Colonic mucosa (tissue), 4 donors: ENCODE measurements around the gene CSDE1. TPM values are rescaled to one million over a fixed set of nuclear protein-coding genes. Genes with fewer than 3 reads are reported as not detected.

Experiments used
- DNase-seq: peaks from one replicate; pipeline ENCODE4 v3.0.0-alpha.2; 2020
- H3K27ac ChIP-seq: fragments of 200-600 bp; one replicate; pipeline ENCODE4 v1.8.0; 2021
- H3K27me3 ChIP-seq: fragments of 200-600 bp; one replicate; pipeline ENCODE4 v1.8.0; 2021
- H3K36me3 ChIP-seq: fragments of 200-600 bp; one replicate; pipeline ENCODE4 v1.8.0; 2021
- H3K4me1 ChIP-seq: fragments of 200-600 bp; one replicate; pipeline ENCODE4 v1.8.0; 2021; ENCODE audit warnings: mild to moderate bottlenecking
- H3K4me3 ChIP-seq: fragments of 200-600 bp; one replicate; pipeline ENCODE4 v1.8.0; 2021
- H3K9ac ChIP-seq, 2 donors: one replicate each; pipeline ENCODE4 v1.7.0; 2013; ENCODE audit warnings: control low read depth in 2 of 2, low read depth in 2 of 2, low read length in 2 of 2
- H3K9me3 ChIP-seq: fragments of 200-600 bp; one replicate; pipeline ENCODE4 v1.8.0; 2021
- intact Hi-C: fragments of 100-400 bp; cut with DNase I; formaldehyde crosslinking; loops from one replicate; pipeline ENCODE4 v1.14.1; 2022
- total RNA-seq, 2 donors: library from RNA; stranded (reverse); fragmentation: NEBNext Ultra II Directional in 1 of 2; extraction: Animal tissue kit (Norgen Biotek cat#: 25700) in 1 of 2; gene quantifications; one replicate each; pipeline ENCODE4 v1.2.1, GENCODE V29; 2021
- TF ChIP-seq, protein P1 (sequence below): fragments of 200-600 bp; IDR thresholded peaks from one replicate; pipeline ENCODE4 v1.8.0; 2022; ENCODE audit warnings: antibody characterized with exemption, mild to moderate bottlenecking
- donor health status: healthy.
- donor health status: DM: no; HTN: no; CAD: no.
- donor health status: DM: no; HTN: no; CAD: no.

Gene CSDE1
- total RNA-seq, 2 donors from 2014 or later: 381 to 523 TPM

GRCh38 chr1:114710360-114710759 lies 47.4 kb downstream of the CSDE1 start:
- Histone ChIP-seq H3K27ac (no peak overlapping the region), H3K36me3 (peaks cover 16% of the 10 kb centered on the region), H3K4me3 (no peak overlapping the region), H3K27me3 (no peaks in the 10 kb centered on the region), H3K9me3 (no peaks in the 10 kb centered on the region), H3K4me1 (peaks cover 9% of the 10 kb centered on the region), H3K9ac (no peak overlapping the region)
- intact Hi-C loops: no loop called here
- TF ChIP-seq, protein P1, sequence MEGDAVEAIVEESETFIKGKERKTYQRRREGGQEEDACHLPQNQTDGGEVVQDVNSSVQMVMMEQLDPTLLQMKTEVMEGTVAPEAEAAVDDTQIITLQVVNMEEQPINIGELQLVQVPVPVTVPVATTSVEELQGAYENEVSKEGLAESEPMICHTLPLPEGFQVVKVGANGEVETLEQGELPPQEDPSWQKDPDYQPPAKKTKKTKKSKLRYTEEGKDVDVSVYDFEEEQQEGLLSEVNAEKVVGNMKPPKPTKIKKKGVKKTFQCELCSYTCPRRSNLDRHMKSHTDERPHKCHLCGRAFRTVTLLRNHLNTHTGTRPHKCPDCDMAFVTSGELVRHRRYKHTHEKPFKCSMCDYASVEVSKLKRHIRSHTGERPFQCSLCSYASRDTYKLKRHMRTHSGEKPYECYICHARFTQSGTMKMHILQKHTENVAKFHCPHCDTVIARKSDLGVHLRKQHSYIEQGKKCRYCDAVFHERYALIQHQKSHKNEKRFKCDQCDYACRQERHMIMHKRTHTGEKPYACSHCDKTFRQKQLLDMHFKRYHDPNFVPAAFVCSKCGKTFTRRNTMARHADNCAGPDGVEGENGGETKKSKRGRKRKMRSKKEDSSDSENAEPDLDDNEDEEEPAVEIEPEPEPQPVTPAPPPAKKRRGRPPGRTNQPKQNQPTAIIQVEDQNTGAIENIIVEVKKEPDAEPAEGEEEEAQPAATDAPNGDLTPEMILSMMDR: no peak
- DNase-seq: no peak

DNA sequence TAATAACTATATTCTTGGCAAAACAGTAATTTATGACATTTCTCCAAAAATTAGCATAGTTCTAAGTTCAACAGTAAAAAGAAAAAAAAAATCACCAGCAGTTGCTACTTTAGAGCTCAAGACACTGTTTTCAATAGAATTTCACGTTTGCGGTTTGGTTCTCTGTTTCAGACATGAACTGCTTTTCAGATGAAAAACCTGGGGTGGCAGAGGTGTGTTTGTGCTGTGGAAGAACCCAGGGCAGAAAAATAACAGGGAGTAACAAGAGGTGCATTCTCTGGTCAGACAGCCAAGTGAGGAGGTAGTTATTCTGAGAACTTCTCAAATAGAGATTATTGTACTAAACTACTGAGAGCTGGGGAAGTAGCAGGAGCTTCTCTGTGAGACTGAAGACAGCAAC lies 50.2 kb downstream of the CSDE1 start:
- Histone ChIP-seq H3K27ac (no peak overlapping the region), H3K36me3 (peaks cover 16% of the 10 kb centered on the region)
- intact Hi-C loops: no loop called here

GRCh38 chr1:114703242-114703641 lies 54.5 kb downstream of the CSDE1 start:
- intact Hi-C loops: no loop called here
- no peaks in the 10 kb centered on the region for H3K9me3 ChIP-seq
- TF ChIP-seq, protein P1: no peak

More for the DNA sequence above, 50.2 kb downstream of the CSDE1 start:
- Histone ChIP-seq H3K4me3 (no peak overlapping the region), H3K9ac (no peak overlapping the region), H3K9me3 (no peaks in the 10 kb centered on the region), H3K4me1 (peaks cover 2% of the 10 kb centered on the region), H3K27me3 (no peaks in the 10 kb centered on the region)
- no peak for DNase-seq
- TF ChIP-seq, protein P1: no peak

GRCh38 chr1:114702737-114703136 lies 55.0 kb downstream of the CSDE1 start:
- H3K36me3 ChIP-seq: peaks cover 6% of the 10 kb centered on the region
- intact Hi-C loops: no loop called here
- TF ChIP-seq, protein P1: no peak
- H3K9me3 ChIP-seq: no peaks in the 10 kb centered on the region
- H3K4me3 ChIP-seq: no peak overlapping the region
- DNase-seq: no peak
- no peak overlapping the region for H3K27ac ChIP-seq
- no peaks in the 10 kb centered on the region for H3K27me3 ChIP-seq
- H3K4me1 ChIP-seq: no peaks in the 10 kb centered on the region
- no peak overlapping the region for H3K9ac ChIP-seq

More at GRCh38 chr1:114703242-114703641, 54.5 kb downstream of the CSDE1 start:
- no peak for DNase-seq
- Histone ChIP-seq H3K9ac (no peak overlapping the region), H3K27me3 (no peaks in the 10 kb centered on the region), H3K27ac (no peak overlapping the region), H3K4me3 (no peak overlapping the region), H3K36me3 (peaks cover 6% of the 10 kb centered on the region), H3K4me1 (no peaks in the 10 kb centered on the region)

DNA sequence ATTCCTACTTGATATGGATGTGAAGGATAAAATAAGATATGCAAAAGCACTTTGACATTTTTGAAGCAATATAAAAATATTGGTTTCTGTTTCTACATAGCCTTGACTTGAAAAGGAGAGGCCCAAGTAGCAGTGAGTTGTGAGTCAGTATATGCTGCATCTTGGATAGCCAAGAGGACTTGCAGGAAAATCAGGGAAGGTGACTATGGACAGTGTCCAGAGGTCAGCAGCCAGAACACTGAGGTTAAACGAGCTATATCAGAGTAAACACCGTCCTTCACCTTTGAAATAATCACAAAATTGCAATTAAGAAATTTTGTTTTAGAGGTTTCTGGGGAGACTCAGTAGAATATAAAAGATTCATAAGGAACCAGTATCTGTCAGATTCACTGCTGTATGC lies 55.9 kb downstream of the CSDE1 start:
- Histone ChIP-seq H3K9ac (no peak overlapping the region), H3K4me3 (no peak overlapping the region), H3K27me3 (no peaks in the 10 kb centered on the region), H3K27ac (no peak overlapping the region), H3K4me1 (no peaks in the 10 kb centered on the region), H3K9me3 (no peaks in the 10 kb centered on the region), H3K36me3 (peaks cover 6% of the 10 kb centered on the region)
- DNase-seq: no peak
- TF ChIP-seq, protein P1: no peak
- intact Hi-C loops: no loop called here
